ENCODE measurements around the gene NDUFAB1. TPM values are rescaled to one million over a fixed set of nuclear protein-coding genes. Genes with fewer than 3 reads are reported as not detected.

NDUFAB1 gene
- polyA plus RNA-seq, 1 of the 3 experiments (the other 2 are of a cell fraction): 187 TPM

DNA sequence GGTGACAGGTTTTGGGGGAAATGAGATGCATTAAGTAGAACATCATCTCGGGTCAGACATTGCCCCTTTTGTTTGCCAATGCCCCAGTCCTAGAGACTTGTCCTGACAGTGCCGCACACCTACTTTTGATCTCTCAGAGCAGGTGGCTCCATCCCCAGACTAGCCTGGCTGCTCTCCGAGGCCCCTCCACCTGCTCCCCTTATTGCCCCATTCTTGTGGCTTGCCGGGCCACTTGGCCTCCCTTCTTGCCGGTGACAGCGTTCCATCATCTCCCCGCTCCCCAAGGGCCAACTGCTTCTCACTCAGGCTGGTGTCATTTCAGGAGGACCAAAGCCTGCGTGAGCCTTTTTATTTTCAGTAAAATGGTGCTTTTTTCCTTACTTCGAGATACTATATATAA, 23.7 kb downstream of the NDUFAB1 start:
- no peaks in the 10 kb centered on the region for H3K9me2 ChIP-seq
- no peak for DNase-seq
- 0 out of 2 replicates have a peak, but pooled peaks cover 3% of the 10 kb centered on the region for H3K79me2 ChIP-seq (ENCODE audit: insufficient read depth)
- WGBS (ENCODE audit: low lambda C conversion rate): 89% methylated on average over 9 of the region's 9 CpGs
- H3K27me3 ChIP-seq (ENCODE audit: insufficient read depth): no peaks in the 10 kb centered on the region
- no peak overlapping the region for H3K27ac ChIP-seq (ENCODE audit: low read depth in 2 of 2, low read length in 1 of 2)
- CTCF ChIA-PET: interaction anchor here (2.4 kb wide), 1 partner anchor 24 kb away, joined by 7 read pairs; the partner anchor contains the start of gene NDUFAB1
- peaks cover 12% of the 10 kb centered on the region for H3F3A ChIP-seq (replicated peaks; ENCODE audit: insufficient read depth)
- H3K36me3 ChIP-seq (replicated peaks in 1 of 2; ENCODE audit: control insufficient read depth in 1 of 2, insufficient read depth in 2 of 2, low read length in 1 of 2): peaks cover 37 to 52% of the 10 kb centered on the region in 2 experiments
- TF ChIP-seq, protein P1, sequence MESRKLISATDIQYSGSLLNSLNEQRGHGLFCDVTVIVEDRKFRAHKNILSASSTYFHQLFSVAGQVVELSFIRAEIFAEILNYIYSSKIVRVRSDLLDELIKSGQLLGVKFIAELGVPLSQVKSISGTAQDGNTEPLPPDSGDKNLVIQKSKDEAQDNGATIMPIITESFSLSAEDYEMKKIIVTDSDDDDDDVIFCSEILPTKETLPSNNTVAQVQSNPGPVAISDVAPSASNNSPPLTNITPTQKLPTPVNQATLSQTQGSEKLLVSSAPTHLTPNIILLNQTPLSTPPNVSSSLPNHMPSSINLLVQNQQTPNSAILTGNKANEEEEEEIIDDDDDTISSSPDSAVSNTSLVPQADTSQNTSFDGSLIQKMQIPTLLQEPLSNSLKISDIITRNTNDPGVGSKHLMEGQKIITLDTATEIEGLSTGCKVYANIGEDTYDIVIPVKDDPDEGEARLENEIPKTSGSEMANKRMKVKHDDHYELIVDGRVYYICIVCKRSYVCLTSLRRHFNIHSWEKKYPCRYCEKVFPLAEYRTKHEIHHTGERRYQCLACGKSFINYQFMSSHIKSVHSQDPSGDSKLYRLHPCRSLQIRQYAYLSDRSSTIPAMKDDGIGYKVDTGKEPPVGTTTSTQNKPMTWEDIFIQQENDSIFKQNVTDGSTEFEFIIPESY (IDR thresholded peaks at IDR 0.05; ENCODE audit: borderline replicate concordance, low read depth): no peak
- no peak for TF ChIP-seq FOSL2 (IDR thresholded peaks at IDR 0.05; ENCODE audit: borderline replicate concordance, low read depth)
- H3K9ac ChIP-seq: no peak overlapping the region
- POLR2A ChIA-PET: no interaction called here
- H4K20me1 ChIP-seq (ENCODE audit: insufficient read depth): no peaks in the 10 kb centered on the region; the same call in 1 of the 2 replicates
- no peak overlapping the region for H3K4me3 ChIP-seq (ENCODE audit: low read depth in 2 of 2, low read length in 1 of 2)
- H2AFZ ChIP-seq (ENCODE audit: low read depth): no peak overlapping the region
- no peaks in the 10 kb centered on the region for H3K9me3 ChIP-seq
- H3K4me1 ChIP-seq (ENCODE audit: control insufficient read depth in 1 of 2, insufficient read depth in 2 of 2, low read depth in 1 of 2, low read length in 1 of 2): no peaks in the 10 kb centered on the region
- no peak overlapping the region for H3K4me2 ChIP-seq

DNA sequence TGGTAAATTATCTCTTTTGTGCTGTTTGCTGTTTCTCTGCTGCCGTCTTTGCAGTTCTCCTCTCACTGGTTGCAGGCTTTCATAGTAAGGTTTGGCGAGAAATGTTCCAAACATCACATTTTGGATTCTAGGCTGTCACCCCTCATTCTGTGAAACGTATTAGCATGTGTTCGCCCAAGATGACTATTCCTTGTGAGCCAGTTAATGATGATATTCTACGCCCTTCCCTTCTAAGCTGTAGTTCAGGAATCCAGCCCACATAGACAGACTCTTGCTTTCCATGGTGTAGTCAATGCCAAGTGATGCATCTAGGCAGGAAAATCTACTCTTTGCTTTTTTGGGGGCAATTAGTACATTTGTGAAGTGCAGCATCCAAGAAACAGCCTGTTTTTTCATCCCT, 24.2 kb downstream of the NDUFAB1 start:
- Histone ChIP-seq H4K20me1 (ENCODE audit: insufficient read depth) (no peaks in the 10 kb centered on the region; the same call in 1 of the 2 replicates), H3F3A (replicated peaks; ENCODE audit: insufficient read depth) (peaks cover 12% of the 10 kb centered on the region), H3K4me2 (no peak overlapping the region), H3K27ac (ENCODE audit: low read depth in 2 of 2, low read length in 1 of 2) (no peak overlapping the region), H2AFZ (ENCODE audit: low read depth) (no peak overlapping the region), H3K27me3 (ENCODE audit: insufficient read depth) (no peaks in the 10 kb centered on the region), H3K9me2 (no peaks in the 10 kb centered on the region), H3K9me3 (no peaks in the 10 kb centered on the region), H3K4me1 (ENCODE audit: control insufficient read depth in 1 of 2, insufficient read depth in 2 of 2, low read depth in 1 of 2, low read length in 1 of 2) (no peaks in the 10 kb centered on the region), H3K36me3 (replicated peaks in 1 of 2; ENCODE audit: control insufficient read depth in 1 of 2, insufficient read depth in 2 of 2, low read length in 1 of 2) (peaks cover 42 to 57% of the 10 kb centered on the region in 2 experiments), H3K9ac (no peak overlapping the region), H3K79me2 (ENCODE audit: insufficient read depth) (0 out of 2 replicates have a peak, but pooled peaks cover 8% of the 10 kb centered on the region), H3K4me3 (ENCODE audit: low read depth in 2 of 2, low read length in 1 of 2) (no peak overlapping the region)
- CTCF ChIA-PET: interaction anchor here (2.4 kb wide), 1 partner anchor 25 kb away, joined by 7 read pairs; the partner anchor contains the start of gene NDUFAB1
- DNase-seq: no peak
- POLR2A ChIA-PET: no interaction called here
- WGBS (ENCODE audit: low lambda C conversion rate): 90% methylated on average over 5 of the region's 5 CpGs
- no peak for TF ChIP-seq GABPA (IDR thresholded peaks at IDR 0.05; ENCODE audit: low read depth)
- TF ChIP-seq, protein P1 (IDR thresholded peaks at IDR 0.05; ENCODE audit: borderline replicate concordance, low read depth): no peak
- no peak for TF ChIP-seq FOXJ3 (CRISPR knock-in tag; IDR thresholded peaks at IDR 0.05)
- no peak for TF ChIP-seq MXI1 (IDR thresholded peaks at IDR 0.05; ENCODE audit: low read depth, low read length)
- TF ChIP-seq, protein P2, sequence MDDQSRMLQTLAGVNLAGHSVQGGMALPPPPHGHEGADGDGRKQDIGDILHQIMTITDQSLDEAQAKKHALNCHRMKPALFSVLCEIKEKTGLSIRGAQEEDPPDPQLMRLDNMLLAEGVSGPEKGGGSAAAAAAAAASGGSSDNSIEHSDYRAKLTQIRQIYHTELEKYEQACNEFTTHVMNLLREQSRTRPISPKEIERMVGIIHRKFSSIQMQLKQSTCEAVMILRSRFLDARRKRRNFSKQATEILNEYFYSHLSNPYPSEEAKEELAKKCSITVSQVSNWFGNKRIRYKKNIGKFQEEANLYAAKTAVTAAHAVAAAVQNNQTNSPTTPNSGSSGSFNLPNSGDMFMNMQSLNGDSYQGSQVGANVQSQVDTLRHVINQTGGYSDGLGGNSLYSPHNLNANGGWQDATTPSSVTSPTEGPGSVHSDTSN (IDR thresholded peaks at IDR 0.05): no peak
- TF ChIP-seq FOXM1 (IDR thresholded peaks at IDR 0.05; ENCODE audit: low read depth): no peak
- TF ChIP-seq, protein P3, sequence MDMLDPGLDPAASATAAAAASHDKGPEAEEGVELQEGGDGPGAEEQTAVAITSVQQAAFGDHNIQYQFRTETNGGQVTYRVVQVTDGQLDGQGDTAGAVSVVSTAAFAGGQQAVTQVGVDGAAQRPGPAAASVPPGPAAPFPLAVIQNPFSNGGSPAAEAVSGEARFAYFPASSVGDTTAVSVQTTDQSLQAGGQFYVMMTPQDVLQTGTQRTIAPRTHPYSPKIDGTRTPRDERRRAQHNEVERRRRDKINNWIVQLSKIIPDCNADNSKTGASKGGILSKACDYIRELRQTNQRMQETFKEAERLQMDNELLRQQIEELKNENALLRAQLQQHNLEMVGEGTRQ (IDR thresholded peaks at IDR 0.05; ENCODE audit: borderline replicate concordance, low read depth, low read length): no peak
- no peak for TF ChIP-seq FOSL2 (IDR thresholded peaks at IDR 0.05; ENCODE audit: borderline replicate concordance, low read depth)
- TF ChIP-seq, protein P4, sequence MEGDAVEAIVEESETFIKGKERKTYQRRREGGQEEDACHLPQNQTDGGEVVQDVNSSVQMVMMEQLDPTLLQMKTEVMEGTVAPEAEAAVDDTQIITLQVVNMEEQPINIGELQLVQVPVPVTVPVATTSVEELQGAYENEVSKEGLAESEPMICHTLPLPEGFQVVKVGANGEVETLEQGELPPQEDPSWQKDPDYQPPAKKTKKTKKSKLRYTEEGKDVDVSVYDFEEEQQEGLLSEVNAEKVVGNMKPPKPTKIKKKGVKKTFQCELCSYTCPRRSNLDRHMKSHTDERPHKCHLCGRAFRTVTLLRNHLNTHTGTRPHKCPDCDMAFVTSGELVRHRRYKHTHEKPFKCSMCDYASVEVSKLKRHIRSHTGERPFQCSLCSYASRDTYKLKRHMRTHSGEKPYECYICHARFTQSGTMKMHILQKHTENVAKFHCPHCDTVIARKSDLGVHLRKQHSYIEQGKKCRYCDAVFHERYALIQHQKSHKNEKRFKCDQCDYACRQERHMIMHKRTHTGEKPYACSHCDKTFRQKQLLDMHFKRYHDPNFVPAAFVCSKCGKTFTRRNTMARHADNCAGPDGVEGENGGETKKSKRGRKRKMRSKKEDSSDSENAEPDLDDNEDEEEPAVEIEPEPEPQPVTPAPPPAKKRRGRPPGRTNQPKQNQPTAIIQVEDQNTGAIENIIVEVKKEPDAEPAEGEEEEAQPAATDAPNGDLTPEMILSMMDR (IDR thresholded peaks at IDR 0.05): no peak
- TF ChIP-seq RXRA (IDR thresholded peaks at IDR 0.05; ENCODE audit: borderline replicate concordance, low read depth): no peak
- TF ChIP-seq, protein P5, sequence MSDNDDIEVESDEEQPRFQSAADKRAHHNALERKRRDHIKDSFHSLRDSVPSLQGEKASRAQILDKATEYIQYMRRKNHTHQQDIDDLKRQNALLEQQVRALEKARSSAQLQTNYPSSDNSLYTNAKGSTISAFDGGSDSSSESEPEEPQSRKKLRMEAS (IDR thresholded peaks at IDR 0.05; ENCODE audit: low read depth): no peak
- TF ChIP-seq RFX5 (IDR thresholded peaks at IDR 0.05; ENCODE audit: low read length): no peak
- TF ChIP-seq, protein P6, sequence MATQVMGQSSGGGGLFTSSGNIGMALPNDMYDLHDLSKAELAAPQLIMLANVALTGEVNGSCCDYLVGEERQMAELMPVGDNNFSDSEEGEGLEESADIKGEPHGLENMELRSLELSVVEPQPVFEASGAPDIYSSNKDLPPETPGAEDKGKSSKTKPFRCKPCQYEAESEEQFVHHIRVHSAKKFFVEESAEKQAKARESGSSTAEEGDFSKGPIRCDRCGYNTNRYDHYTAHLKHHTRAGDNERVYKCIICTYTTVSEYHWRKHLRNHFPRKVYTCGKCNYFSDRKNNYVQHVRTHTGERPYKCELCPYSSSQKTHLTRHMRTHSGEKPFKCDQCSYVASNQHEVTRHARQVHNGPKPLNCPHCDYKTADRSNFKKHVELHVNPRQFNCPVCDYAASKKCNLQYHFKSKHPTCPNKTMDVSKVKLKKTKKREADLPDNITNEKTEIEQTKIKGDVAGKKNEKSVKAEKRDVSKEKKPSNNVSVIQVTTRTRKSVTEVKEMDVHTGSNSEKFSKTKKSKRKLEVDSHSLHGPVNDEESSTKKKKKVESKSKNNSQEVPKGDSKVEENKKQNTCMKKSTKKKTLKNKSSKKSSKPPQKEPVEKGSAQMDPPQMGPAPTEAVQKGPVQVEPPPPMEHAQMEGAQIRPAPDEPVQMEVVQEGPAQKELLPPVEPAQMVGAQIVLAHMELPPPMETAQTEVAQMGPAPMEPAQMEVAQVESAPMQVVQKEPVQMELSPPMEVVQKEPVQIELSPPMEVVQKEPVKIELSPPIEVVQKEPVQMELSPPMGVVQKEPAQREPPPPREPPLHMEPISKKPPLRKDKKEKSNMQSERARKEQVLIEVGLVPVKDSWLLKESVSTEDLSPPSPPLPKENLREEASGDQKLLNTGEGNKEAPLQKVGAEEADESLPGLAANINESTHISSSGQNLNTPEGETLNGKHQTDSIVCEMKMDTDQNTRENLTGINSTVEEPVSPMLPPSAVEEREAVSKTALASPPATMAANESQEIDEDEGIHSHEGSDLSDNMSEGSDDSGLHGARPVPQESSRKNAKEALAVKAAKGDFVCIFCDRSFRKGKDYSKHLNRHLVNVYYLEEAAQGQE (IDR thresholded peaks at IDR 0.05; ENCODE audit: low read depth, low read length): no peak
- no peak for TF ChIP-seq ELF1 (IDR thresholded peaks at IDR 0.05)
